PFSK-1 (cell line): ENCODE data around the gene METTL25B.
A peak's percentile ranks its signal among the peaks of the same experiment; 100 is the strongest.

Source experiments
- FOXP2 ChIP-seq: optimal IDR thresholded peaks from 2 replicates; pipeline ENCODE3; 2011; ENCODE audit warnings: borderline replicate concordance, control low read depth, inconsistent platforms; ENCODE audit not compliant: insufficient read depth; ENCODE audit errors: extremely low read length, extremely low read depth
- POLR2AphosphoS5 ChIP-seq: IDR thresholded peaks from 2 replicates; pipeline ENCODE4 v1.6.1; 2012; ENCODE audit warnings: low read depth, mild to moderate bottlenecking, control low read depth, low read length, moderate library complexity
- SIN3A ChIP-seq: IDR thresholded peaks from 2 replicates; pipeline ENCODE4 v1.6.1; 2012; ENCODE audit warnings: mild to moderate bottlenecking, low read length, moderate library complexity, borderline replicate concordance; ENCODE audit not compliant: insufficient read depth
- TAF1 ChIP-seq: IDR thresholded peaks from 2 replicates; pipeline ENCODE4 v1.6.1; 2012; ENCODE audit warnings: low read length, control low read depth, borderline replicate concordance; ENCODE audit not compliant: insufficient read depth
- TF ChIP-seq, protein P1 (sequence below), 2 experiments: IDR thresholded peaks; 2 replicates each; pipeline versions ENCODE4 v1.6.1 to v1.8.0; 2011 to 2012; ENCODE audit warnings: low read depth in 2 of 2, low read length in 2 of 2, control low read depth in 1 of 2, inconsistent platforms in 1 of 2, mild to moderate bottlenecking in 1 of 2, moderate library complexity in 1 of 2; ENCODE audit not compliant: insufficient read depth in 1 of 2

Gene METTL25B

DNA sequence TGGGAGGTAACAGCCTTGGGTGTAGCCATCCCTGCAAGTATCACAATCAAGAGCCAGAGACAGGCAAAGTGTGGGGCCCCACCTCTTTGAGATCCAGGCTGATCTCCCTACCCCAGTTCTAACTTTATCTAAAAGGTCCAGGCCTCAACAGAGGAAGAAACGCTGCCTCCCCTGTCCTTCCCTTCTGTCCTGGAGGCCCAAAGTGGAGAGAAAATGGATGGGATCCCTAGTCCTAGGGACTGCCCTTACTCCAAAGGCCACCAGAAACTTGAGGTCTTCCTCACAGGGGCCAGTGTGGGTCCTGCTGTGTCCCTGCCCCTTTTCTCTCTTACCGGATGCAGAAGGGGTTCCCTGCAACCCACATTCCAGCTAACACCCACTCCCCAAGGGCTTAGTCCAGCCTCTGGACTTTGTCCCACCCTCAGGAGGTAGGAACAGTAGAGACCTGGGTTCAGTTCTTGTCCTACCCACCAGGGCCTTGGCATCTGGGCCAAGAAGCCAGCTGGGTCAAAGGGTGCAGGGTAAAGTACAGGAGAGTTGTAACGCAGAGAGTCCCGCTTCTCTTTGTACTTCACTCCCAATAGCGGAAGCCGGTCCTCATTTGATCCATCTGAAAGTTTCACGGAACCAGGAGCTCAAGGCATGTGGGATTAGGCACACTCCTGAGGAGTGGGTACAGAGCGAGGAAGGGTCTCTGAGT, 21.3 kb downstream of the METTL25B start:
- no peak for TF ChIP-seq POLR2AphosphoS5
- no peak for TF ChIP-seq SIN3A
- no peak for TF ChIP-seq FOXP2
- peak; percentile 59; the same call in 1 of the 2 replicates for TF ChIP-seq TAF1

GRCh38 chr1:156750191-156750672, 22.0 kb downstream of the METTL25B start:
- TF ChIP-seq POLR2AphosphoS5: no peak
- 0 out of 2 replicates have a peak, but pooled peaks have one; percentile 29 for TF ChIP-seq TAF1

- TF ChIP-seq POLR2AphosphoS5 (0 out of 2 replicates have a peak, but pooled peaks have one; percentile 14), SIN3A (0 out of 2 replicates have a peak, but pooled peaks have one; percentile 19)
- TF ChIP-seq, protein P1, sequence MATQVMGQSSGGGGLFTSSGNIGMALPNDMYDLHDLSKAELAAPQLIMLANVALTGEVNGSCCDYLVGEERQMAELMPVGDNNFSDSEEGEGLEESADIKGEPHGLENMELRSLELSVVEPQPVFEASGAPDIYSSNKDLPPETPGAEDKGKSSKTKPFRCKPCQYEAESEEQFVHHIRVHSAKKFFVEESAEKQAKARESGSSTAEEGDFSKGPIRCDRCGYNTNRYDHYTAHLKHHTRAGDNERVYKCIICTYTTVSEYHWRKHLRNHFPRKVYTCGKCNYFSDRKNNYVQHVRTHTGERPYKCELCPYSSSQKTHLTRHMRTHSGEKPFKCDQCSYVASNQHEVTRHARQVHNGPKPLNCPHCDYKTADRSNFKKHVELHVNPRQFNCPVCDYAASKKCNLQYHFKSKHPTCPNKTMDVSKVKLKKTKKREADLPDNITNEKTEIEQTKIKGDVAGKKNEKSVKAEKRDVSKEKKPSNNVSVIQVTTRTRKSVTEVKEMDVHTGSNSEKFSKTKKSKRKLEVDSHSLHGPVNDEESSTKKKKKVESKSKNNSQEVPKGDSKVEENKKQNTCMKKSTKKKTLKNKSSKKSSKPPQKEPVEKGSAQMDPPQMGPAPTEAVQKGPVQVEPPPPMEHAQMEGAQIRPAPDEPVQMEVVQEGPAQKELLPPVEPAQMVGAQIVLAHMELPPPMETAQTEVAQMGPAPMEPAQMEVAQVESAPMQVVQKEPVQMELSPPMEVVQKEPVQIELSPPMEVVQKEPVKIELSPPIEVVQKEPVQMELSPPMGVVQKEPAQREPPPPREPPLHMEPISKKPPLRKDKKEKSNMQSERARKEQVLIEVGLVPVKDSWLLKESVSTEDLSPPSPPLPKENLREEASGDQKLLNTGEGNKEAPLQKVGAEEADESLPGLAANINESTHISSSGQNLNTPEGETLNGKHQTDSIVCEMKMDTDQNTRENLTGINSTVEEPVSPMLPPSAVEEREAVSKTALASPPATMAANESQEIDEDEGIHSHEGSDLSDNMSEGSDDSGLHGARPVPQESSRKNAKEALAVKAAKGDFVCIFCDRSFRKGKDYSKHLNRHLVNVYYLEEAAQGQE (IDR thresholded peaks at IDR 0.05; ENCODE audit: insufficient read depth in 1 of 2, low read depth in 2 of 2, low read length in 2 of 2): no peak
These were observed 22.6 kb downstream of the METTL25B start for GRCh38 chr1:156750711-156751450.

GRCh38 chr1:156751451-156751756, 23.1 kb downstream of the METTL25B start, which contains the start of gene HDGF:
Gene HDGF (minus strand): TSS chr1:156751675. CDS start chr1:156751429, 246 bp downstream.
- TF ChIP-seq SIN3A (no peak), TAF1 (peak; percentile 23; the same call in 1 of the 2 replicates)

GRCh38 chr1:156751757-156752481, 23.6 kb downstream of the METTL25B start:
- TF ChIP-seq TAF1 (no peak; the same call in 1 of the 2 replicates), POLR2AphosphoS5 (peak; percentile 66; the same call in 1 of the 2 replicates), SIN3A (peak; percentile 50; the same call in 1 of the 2 replicates), FOXP2 (no peak)
- TF ChIP-seq, protein P1 (IDR thresholded peaks at IDR 0.05; ENCODE audit: insufficient read depth in 1 of 2, low read depth in 2 of 2, low read length in 2 of 2): no peak

DNA sequence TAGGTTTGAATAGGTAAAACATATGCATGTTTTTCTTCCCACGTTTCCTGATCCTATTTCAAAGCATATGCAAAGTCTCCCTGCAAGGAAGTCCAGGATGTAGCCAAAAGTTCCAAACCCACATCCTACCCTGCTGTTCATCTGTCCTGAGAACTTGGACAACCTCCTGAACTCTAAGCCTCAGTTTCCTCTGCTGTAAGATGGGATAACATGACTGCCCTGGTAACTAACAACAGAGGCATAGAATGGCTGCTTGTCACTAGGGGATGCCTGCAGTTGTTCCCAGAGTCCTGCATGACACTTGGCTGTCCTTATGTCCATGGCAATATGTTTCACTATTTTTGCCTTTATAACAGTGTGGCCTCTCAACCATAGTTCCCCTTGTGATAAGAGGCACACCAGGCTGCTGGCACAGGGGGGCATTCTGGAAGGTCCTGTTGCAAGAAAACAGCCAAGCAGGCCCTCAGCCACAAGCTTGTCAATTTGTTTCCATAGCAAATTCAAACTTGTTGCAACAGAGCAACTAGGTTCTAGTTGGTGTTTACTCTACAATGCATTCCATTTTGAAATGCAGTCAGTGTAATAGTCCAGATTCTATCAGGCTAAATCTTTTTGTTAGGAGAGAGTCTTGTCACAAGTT, 24.7 kb downstream of the METTL25B start:
- TF ChIP-seq POLR2AphosphoS5: no peak
- TF ChIP-seq FOXP2: no peak
- no peak for TF ChIP-seq TAF1
- TF ChIP-seq, protein P1 (IDR thresholded peaks at IDR 0.05; ENCODE audit: insufficient read depth in 1 of 2, low read depth in 2 of 2, low read length in 2 of 2): no peak
- TF ChIP-seq SIN3A: no peak
